ENCODE measurements around the gene MB. TPM values are rescaled to one million over a fixed set of nuclear protein-coding genes. Genes with fewer than 3 reads are reported as not detected.

The MB gene
- total RNA-seq, 4 donors from 2014 or later: 2.2 to 23.4 (median 9.6) TPM

- TF ChIP-seq CTCF (IDR thresholded peaks at IDR 0.05): no peak
- no peak for TF ChIP-seq POLR2A (IDR thresholded peaks at IDR 0.05)
- no peak overlapping the region for H3K4me3 ChIP-seq (ENCODE audit: low read depth, poor library complexity, severe bottlenecking)
- DNase-seq (ENCODE audit: low spot score in 2 of 2): no peak
- intact Hi-C loops (cut with DNase I; ENCODE audit: low total_unique reads): loop anchor here (5.0 kb wide), 1 partner anchor 239 kb away; no protein-coding TSS in a partner anchor
Measured at GRCh38 chr22:35586771-35587170, 30.4 kb downstream of the MB start.

GRCh38 chr22:35582861-35583670, 34.1 kb downstream of the MB start:
- WGBS, 2 donors: 26% methylated on average over 13 of the region's 13 CpGs
- peak; percentile 34 to 90 for DNase-seq (ENCODE audit: low spot score in 2 of 2)
- no peak overlapping the region for H3K4me3 ChIP-seq (ENCODE audit: low read depth, poor library complexity, severe bottlenecking)
- TF ChIP-seq POLR2A (IDR thresholded peaks at IDR 0.05): no peak
- TF ChIP-seq CTCF (IDR thresholded peaks at IDR 0.05): peak in 1 of 3 donors; percentile 92
- intact Hi-C loops (cut with DNase I; ENCODE audit: low total_unique reads): no loop called here

- intact Hi-C loops (cut with DNase I; ENCODE audit: low total_unique reads): no loop called here
- TF ChIP-seq CTCF (IDR thresholded peaks at IDR 0.05) (no peak), POLR2A (IDR thresholded peaks at IDR 0.05) (no peak)
- no peak overlapping the region for H3K4me3 ChIP-seq (ENCODE audit: low read depth, poor library complexity, severe bottlenecking)
- DNase-seq (ENCODE audit: low spot score in 2 of 2): no peak
- 73 to 84% methylated on average over 11 of the region's 11 CpGs for WGBS, 2 donors
Measured at GRCh38 chr22:35582218-35582860, 34.8 kb downstream of the MB start.

GRCh38 chr22:35581023-35581413, 36.1 kb downstream of the MB start:
- TF ChIP-seq CTCF (IDR thresholded peaks at IDR 0.05) (no peak), POLR2A (IDR thresholded peaks at IDR 0.05) (no peak)
- 86 to 87% methylated on average over 5 of the region's 5 CpGs for WGBS, 2 donors
- H3K4me3 ChIP-seq (ENCODE audit: low read depth, poor library complexity, severe bottlenecking): no peak overlapping the region
- intact Hi-C loops (cut with DNase I; ENCODE audit: low total_unique reads): no loop called here
- no peak for DNase-seq (ENCODE audit: low spot score in 2 of 2)

GRCh38 chr22:35580351-35581022, 36.6 kb downstream of the MB start:
- WGBS, 2 donors: 91 to 92% methylated on average over 10 of the region's 10 CpGs
- no peak for DNase-seq (ENCODE audit: low spot score in 2 of 2)
- TF ChIP-seq CTCF (IDR thresholded peaks at IDR 0.05) (no peak), POLR2A (IDR thresholded peaks at IDR 0.05) (no peak)
- intact Hi-C loops (cut with DNase I; ENCODE audit: low total_unique reads): no loop called here
- H3K4me3 ChIP-seq (ENCODE audit: low read depth, poor library complexity, severe bottlenecking): no peak overlapping the region

Data from lower leg skin (tissue), 4 donors.